A673 (cell line): ENCODE data around the gene UMODL1.

Experiments
- EZH2 ChIP-seq: fragments of 200-600 bp; sonication (generic); IDR thresholded peaks from 2 replicates; pipeline ENCODE4 v1.6.1; 2017; ENCODE audit warnings: borderline replicate concordance, low read depth, mild to moderate bottlenecking, mixed read lengths, antibody characterized with exemption, low read length; ENCODE audit not compliant: poor library complexity, severe bottlenecking
- TF ChIP-seq, protein P1 (sequence below): fragments of 300-800, 200-600 bp; sonication (generic); conservative IDR thresholded peaks from 2 replicates; pipeline ENCODE4 v1.5.1; 2017; ENCODE audit warnings: low read depth, mild to moderate bottlenecking, antibody characterized with exemption, low read length, moderate library complexity, mixed read lengths

GRCh38 chr21:42032968-42033367 is 38.1 kb upstream of the UMODL1 start:
- TF ChIP-seq, protein P1, sequence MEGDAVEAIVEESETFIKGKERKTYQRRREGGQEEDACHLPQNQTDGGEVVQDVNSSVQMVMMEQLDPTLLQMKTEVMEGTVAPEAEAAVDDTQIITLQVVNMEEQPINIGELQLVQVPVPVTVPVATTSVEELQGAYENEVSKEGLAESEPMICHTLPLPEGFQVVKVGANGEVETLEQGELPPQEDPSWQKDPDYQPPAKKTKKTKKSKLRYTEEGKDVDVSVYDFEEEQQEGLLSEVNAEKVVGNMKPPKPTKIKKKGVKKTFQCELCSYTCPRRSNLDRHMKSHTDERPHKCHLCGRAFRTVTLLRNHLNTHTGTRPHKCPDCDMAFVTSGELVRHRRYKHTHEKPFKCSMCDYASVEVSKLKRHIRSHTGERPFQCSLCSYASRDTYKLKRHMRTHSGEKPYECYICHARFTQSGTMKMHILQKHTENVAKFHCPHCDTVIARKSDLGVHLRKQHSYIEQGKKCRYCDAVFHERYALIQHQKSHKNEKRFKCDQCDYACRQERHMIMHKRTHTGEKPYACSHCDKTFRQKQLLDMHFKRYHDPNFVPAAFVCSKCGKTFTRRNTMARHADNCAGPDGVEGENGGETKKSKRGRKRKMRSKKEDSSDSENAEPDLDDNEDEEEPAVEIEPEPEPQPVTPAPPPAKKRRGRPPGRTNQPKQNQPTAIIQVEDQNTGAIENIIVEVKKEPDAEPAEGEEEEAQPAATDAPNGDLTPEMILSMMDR = no peak
- TF ChIP-seq EZH2 = no peak
